ENCODE measurements around the gene SNTG2. TPM values are rescaled to one million over a fixed set of nuclear protein-coding genes. Genes with fewer than 3 reads are reported as not detected.

SNTG2 gene
- total RNA-seq, 4 donors from 2014 or later = 1.9 to 14.0 (median 6.7) TPM

GRCh38 chr2:1026141-1026540 lies 75.5 kb downstream of the SNTG2 start:
- DNase-seq (ENCODE audit: low spot score) = no peak
- no peak for TF ChIP-seq CTCF (IDR thresholded peaks at IDR 0.05)
- no peak for ATAC-seq (ENCODE audit: low FRiP score)

DNA sequence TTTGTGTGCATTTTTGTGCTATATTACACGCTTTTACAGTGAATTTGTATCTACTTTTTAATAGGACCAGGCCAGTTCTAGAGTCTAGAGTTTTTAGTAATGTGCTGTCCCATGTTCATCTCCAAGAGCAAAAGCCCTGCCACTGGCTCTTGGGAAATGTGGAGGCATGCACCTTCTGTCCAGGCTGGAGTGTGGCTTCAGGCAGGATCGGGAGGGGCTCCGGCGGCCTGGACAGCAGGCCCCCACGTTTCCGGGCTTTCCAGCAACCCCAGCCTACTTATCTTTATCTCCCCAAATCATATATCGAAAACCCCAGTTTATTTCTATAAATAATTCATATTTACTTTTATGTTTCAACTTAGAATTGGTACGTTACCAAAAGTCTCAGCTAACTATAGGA lies 78.2 kb downstream of the SNTG2 start:
- no peak for DNase-seq (ENCODE audit: low spot score)
- no peak for TF ChIP-seq CTCF (IDR thresholded peaks at IDR 0.05)
- ATAC-seq (ENCODE audit: low FRiP score) = no peak

DNA sequence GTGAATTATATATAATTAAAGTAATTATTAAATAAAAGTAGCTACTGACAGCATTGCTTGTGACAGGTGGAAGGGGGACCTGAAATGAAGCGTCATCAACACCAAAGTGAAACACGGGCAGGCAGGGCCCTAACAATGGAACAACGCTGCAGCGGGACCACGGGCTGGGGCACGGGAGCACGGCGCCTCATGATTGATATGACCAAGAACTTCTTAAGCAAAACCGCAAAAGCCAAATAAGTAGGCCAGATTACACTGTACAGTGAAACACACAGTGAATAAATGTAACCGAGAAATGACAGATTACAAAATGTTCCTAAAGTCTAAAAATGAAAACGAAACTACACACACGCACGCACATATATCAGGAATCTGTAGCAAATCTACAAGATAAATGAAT lies 81.4 kb downstream of the SNTG2 start:
- DNase-seq (ENCODE audit: low spot score) = no peak
- no peak for TF ChIP-seq CTCF (IDR thresholded peaks at IDR 0.05)

DNA sequence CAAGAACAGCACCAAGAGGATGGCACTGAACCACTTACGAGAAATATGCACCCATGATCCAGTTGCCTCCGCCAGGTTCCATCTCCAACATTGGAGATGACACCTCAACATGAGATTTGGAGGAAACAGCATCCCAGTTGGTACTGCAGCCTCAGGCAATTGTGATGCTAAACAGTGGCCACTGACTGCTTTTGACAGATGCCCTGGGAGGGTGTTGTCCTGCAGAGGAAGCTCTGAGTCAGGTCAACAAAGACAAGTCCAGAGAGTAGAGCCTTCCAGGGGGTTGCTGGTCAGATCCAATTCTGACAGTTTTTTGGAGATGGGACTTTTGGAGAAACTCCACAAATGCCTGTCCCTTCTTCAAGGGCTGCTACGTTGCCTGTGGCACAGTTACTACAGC lies 82.4 kb downstream of the SNTG2 start:
- no peak for TF ChIP-seq CTCF (IDR thresholded peaks at IDR 0.05)
- DNase-seq (ENCODE audit: low spot score) (no peak), ATAC-seq (ENCODE audit: low FRiP score) (no peak)

More for the DNA sequence above, 81.4 kb downstream of the SNTG2 start:
- no peak for ATAC-seq (ENCODE audit: low FRiP score)

- no peak for TF ChIP-seq CTCF (IDR thresholded peaks at IDR 0.05)
- ATAC-seq (ENCODE audit: low FRiP score) = no peak
- DNase-seq (ENCODE audit: low spot score) = no peak
Observed at GRCh38 chr2:1037066-1037465, 86.4 kb downstream of the SNTG2 start.

DNA sequence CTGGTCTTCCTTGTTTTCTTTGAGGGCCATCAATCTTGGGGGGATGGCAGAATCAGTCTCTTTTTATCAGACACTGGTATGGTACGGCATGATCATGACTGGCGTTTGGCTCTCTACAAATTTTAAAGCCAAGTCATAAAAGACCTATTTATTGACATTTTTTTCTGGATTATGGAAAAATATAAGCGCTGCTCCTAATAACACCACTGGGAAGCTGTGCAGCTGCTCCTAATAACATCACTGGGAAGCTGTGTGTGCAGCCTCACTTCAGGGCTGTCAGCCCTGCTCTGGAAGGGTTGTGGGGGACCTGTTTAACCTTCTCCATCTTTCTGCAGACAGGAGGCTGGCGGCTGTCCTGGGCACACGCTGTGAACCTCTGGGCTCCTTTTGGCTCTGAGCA lies 88.9 kb downstream of the SNTG2 start:
- ATAC-seq (ENCODE audit: low FRiP score) (no peak), DNase-seq (ENCODE audit: low spot score) (no peak)
- no peak for TF ChIP-seq CTCF (IDR thresholded peaks at IDR 0.05)

DNA sequence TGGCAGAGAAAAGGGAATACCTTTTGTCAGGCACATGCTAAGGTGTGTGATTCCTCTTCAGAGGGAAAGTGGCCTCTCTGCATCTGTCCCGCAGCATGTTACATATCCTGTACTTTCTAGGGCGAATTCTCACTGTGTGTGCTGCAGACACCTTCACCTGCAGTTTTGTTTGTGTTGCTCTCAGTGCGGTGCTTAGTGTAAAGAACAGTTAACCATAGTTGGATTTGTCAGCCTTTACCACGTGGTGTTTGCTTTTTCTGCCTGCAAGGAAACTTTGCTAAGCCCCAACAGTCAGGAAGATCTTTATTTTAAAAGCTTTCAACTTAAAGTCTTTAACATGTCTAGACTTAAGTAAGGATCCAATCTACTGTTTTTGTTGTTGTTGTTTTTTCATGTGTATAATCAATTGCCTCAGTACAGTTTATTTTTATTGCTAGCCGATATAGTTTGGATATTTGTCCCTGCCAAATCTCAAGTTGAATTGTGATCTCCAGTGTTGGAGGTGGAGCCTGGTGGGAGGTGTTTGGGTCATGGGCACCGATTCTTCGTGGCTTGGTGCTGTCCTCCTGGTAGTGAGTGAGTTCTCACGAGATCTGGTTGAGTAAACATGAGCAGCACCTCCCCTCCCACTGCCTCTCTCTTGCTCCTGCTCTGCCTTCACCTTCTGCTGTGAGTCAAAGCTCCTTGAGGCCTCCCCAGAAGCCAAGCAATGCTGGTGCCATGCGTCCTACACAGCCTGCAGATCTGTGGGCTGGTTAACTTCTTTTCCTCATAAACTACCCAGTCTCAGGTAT lies 90.6 kb downstream of the SNTG2 start:
- TF ChIP-seq CTCF (IDR thresholded peaks at IDR 0.05) = no peak
- no peak for ATAC-seq (ENCODE audit: low FRiP score)
- DNase-seq (ENCODE audit: low spot score) = no peak

All from omental fat pad (tissue), 4 donors.